ENCODE data around the gene HIRIP3.
"Not testable (repeated sequence)": the region's sequence is repeated elsewhere in the genome, so short reads cannot be mapped to it uniquely, and the experiment has no call there.

Gene HIRIP3, protein sequence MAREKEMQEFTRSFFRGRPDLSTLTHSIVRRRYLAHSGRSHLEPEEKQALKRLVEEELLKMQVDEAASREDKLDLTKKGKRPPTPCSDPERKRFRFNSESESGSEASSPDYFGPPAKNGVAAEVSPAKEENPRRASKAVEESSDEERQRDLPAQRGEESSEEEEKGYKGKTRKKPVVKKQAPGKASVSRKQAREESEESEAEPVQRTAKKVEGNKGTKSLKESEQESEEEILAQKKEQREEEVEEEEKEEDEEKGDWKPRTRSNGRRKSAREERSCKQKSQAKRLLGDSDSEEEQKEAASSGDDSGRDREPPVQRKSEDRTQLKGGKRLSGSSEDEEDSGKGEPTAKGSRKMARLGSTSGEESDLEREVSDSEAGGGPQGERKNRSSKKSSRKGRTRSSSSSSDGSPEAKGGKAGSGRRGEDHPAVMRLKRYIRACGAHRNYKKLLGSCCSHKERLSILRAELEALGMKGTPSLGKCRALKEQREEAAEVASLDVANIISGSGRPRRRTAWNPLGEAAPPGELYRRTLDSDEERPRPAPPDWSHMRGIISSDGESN

DNA sequence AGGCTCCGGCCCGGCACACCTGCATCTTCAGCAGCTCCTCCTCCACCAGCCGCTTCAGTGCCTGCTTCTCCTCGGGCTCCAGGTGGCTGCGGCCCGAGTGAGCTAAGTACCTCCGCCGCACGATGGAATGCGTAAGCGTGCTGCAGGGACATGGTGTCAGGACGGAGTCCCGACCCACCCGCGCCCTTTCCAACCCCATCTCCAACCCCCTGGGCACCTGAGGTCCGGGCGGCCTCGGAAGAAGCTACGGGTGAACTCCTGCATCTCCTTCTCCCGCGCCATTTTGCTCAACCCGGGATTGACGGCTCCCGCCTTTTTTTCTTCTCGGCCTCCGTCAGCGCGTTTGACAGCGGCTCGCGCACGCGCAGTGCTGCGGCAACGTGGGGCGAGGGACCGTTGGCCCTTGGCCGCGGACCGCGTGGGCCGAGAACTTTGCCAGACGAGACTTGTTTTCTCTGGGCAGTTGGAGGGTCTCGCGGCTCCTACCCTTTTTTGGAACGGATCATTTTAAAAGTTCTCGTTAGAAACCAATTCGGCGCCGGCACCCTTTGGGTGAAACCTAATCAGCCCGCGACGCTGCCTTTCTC is at the start of gene HIRIP3:
Gene HIRIP3 (minus strand): TSS at position 294 of the 587 bp plus-strand sequence. CDS start 12 bp downstream, at position 282.
- Histone ChIP-seq H3K27me3 (ENCODE audit: control insufficient read depth in 2 of 2, insufficient read depth in 2 of 2, low read length in 2 of 2) (no peaks in the 10 kb centered on the region), H3K9me3 (ENCODE audit: control insufficient read depth in 2 of 2, low read length in 2 of 2) (no peaks in the 10 kb centered on the region), H3K9ac (ENCODE audit: low read depth in 1 of 2, low read length in 2 of 2) (peak within 1 kb of the TSS; percentile 91 to 98), H3K36me3 (ENCODE audit: control insufficient read depth in 2 of 2, insufficient read depth in 2 of 2, low read length in 2 of 2) (peaks cover 17 to 21% of the 10 kb centered on the region in 2 donors), H3K4me3 (ENCODE audit: low read length in 2 of 2) (peak within 1 kb of the TSS; percentile 92 to 97), H3K27ac (ENCODE audit: low read depth in 2 of 2, low read length in 2 of 2) (peak within 1 kb of the TSS; percentile 88 to 96), H3K4me1 (ENCODE audit: control insufficient read depth in 2 of 2, insufficient read depth in 2 of 2, low read length in 2 of 2) (peaks cover 18 to 19% of the 10 kb centered on the region in 2 donors)

DNA sequence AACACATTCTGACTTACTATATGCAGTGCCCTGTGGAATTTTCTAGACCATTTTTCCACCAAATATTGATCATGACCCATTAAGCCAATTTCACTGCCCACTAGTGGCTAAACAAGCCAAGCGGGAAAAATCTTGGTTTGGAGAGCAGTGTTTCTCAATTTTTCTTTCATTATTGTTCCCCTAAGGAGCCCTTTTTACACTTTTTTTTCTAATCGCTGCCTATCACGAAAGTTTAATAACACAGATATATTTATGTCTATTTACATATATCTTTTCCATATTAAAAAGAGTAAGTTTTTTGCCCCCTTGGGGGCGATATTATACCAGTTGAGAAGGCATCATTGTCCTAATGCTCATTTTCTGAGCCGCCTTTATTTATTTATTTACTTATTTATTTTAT is 46.4 kb upstream of the HIRIP3 start:
- H3K36me3 ChIP-seq (ENCODE audit: control insufficient read depth in 2 of 2, insufficient read depth in 2 of 2, low read length in 2 of 2): no peaks in the 10 kb centered on the region
- H3K9me3 ChIP-seq (ENCODE audit: control insufficient read depth in 2 of 2, low read length in 2 of 2): no peaks in the 10 kb centered on the region
- H3K4me3 ChIP-seq (ENCODE audit: low read length in 2 of 2): no peak overlapping the region
- H3K4me1 ChIP-seq (ENCODE audit: control insufficient read depth in 2 of 2, insufficient read depth in 2 of 2, low read length in 2 of 2): no peaks in the 10 kb centered on the region
- H3K27me3 ChIP-seq (ENCODE audit: control insufficient read depth in 2 of 2, insufficient read depth in 2 of 2, low read length in 2 of 2): peaks cover 0 to 4% of the 10 kb centered on the region in 2 donors
- no peak overlapping the region for H3K9ac ChIP-seq (ENCODE audit: low read depth in 1 of 2, low read length in 2 of 2)
- H3K27ac ChIP-seq (ENCODE audit: low read depth in 2 of 2, low read length in 2 of 2): no peak overlapping the region

DNA sequence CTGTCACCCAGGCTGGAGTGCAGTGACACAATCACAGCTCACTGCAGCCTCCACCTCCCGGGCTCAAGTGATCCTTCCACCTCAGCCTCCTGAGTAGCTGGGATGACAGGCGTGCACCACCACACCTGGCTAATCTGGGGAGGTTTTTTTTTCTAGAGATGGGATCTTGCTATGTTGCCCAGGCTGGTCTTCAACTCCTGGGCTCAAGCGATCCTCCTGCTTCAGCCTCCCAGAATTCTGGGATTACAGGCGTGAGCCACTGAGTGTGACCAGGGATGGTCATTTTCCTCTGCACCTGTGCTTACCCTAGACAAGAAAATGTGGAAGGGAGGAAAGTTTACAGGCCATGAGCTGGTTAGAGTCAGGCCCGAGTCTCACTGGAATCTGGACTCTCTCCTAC is 45.3 kb upstream of the HIRIP3 start:
- H3K27ac ChIP-seq (ENCODE audit: low read depth in 2 of 2, low read length in 2 of 2); H3K27me3 ChIP-seq (ENCODE audit: control insufficient read depth in 2 of 2, insufficient read depth in 2 of 2, low read length in 2 of 2); H3K4me3 ChIP-seq (ENCODE audit: low read length in 2 of 2); H3K9ac ChIP-seq (ENCODE audit: low read depth in 1 of 2, low read length in 2 of 2); H3K4me1 ChIP-seq (ENCODE audit: control insufficient read depth in 2 of 2, insufficient read depth in 2 of 2, low read length in 2 of 2); H3K36me3 ChIP-seq (ENCODE audit: control insufficient read depth in 2 of 2, insufficient read depth in 2 of 2, low read length in 2 of 2); H3K9me3 ChIP-seq (ENCODE audit: control insufficient read depth in 2 of 2, low read length in 2 of 2): not testable (repeated sequence)

DNA sequence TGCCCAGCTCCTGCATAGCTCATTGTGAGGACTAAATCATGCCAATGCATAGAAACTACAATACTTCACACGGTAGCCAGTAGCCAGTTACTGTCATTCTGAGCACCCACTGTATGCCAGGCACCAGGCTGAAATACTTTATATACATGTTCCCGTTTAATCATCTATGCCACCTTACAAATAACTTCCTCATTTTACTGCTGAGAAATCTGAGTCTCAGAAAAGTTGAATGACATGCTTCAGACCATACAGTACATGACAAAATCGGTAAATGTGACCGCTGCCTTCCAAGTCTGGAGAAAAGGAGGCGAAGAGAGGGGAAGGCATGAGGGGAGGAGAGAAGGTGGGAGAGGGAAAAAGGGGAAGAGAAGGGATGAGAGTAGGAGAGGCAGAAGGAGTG is 44.8 kb upstream of the HIRIP3 start:
- Histone ChIP-seq H3K36me3 (ENCODE audit: control insufficient read depth in 2 of 2, insufficient read depth in 2 of 2, low read length in 2 of 2) (no peaks in the 10 kb centered on the region), H3K27ac (ENCODE audit: low read depth in 2 of 2, low read length in 2 of 2) (no peak overlapping the region)

DNA sequence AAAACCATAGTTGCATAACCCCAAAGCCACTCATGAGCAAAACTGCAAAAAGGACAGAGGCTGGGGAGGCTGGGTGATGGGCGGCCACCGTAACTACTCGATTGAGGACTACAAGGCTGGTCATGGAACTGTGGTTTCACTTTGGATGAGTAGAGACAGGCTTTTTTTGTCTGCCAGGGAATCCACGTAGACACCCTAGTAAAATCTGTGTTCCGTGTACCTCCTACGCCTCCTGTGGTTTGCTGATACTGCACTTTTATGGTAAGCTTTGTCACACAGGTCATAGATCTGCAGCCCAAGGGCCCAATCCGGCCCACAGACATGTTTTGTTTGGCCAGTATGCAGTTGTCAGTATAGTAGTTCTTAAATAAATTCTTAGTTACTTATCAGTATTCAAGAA is 37.9 kb upstream of the HIRIP3 start:
- Histone ChIP-seq H3K36me3 (ENCODE audit: control insufficient read depth in 2 of 2, insufficient read depth in 2 of 2, low read length in 2 of 2) (no peaks in the 10 kb centered on the region), H3K27me3 (ENCODE audit: control insufficient read depth in 2 of 2, insufficient read depth in 2 of 2, low read length in 2 of 2) (peaks cover 31 to 32% of the 10 kb centered on the region in 2 donors), H3K9ac (ENCODE audit: low read depth in 1 of 2, low read length in 2 of 2) (no peak overlapping the region), H3K27ac (ENCODE audit: low read depth in 2 of 2, low read length in 2 of 2) (no peak overlapping the region), H3K9me3 (ENCODE audit: control insufficient read depth in 2 of 2, low read length in 2 of 2) (no peaks in the 10 kb centered on the region), H3K4me3 (ENCODE audit: low read length in 2 of 2) (no peak overlapping the region), H3K4me1 (ENCODE audit: control insufficient read depth in 2 of 2, insufficient read depth in 2 of 2, low read length in 2 of 2) (no peaks in the 10 kb centered on the region)

More for the DNA sequence above, 44.8 kb upstream of the HIRIP3 start:
- Histone ChIP-seq H3K4me1 (ENCODE audit: control insufficient read depth in 2 of 2, insufficient read depth in 2 of 2, low read length in 2 of 2) (no peaks in the 10 kb centered on the region), H3K4me3 (ENCODE audit: low read length in 2 of 2) (no peak overlapping the region), H3K9ac (ENCODE audit: low read depth in 1 of 2, low read length in 2 of 2) (no peak overlapping the region), H3K9me3 (ENCODE audit: control insufficient read depth in 2 of 2, low read length in 2 of 2) (no peaks in the 10 kb centered on the region), H3K27me3 (ENCODE audit: control insufficient read depth in 2 of 2, insufficient read depth in 2 of 2, low read length in 2 of 2) (peaks cover 4 to 7% of the 10 kb centered on the region in 2 donors)

DNA sequence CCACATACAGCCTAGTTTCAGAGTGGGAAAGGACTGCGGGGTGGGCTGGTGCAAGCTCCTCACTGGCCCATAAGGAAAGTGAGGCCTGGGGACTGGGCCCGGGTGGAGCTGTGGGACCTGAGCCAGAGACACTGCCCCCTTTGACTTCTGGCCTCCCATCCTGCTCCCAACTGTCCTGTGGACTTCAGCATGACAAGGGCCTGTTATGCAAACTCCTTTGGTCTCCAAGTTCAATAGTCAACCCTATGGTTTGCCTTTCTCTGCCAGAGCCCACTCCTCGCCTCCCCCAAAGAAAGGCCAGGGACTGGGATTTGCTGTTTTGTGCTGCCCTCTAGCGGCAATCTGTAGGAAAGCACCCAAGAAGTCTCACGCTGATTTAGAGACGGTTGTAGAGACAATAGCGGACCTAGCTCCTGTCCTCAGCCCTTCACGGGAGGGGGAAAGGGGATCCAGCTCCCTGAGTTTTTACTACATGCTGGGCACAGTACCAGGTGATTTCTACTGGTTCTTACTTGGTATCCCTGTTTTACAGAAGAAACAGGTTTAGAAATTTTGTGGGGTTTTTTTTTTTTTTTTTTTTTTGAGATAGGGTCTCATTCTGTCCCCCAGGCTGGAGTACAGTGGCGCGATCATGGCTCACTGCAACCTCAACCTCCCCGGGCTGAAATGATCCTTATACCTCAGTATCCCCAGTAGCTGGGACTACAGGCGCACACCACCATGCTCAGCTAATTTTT is 36.8 kb upstream of the HIRIP3 start:
- Histone ChIP-seq H3K36me3 (ENCODE audit: control insufficient read depth in 2 of 2, insufficient read depth in 2 of 2, low read length in 2 of 2) (no peaks in the 10 kb centered on the region), H3K27ac (ENCODE audit: low read depth in 2 of 2, low read length in 2 of 2) (no peak overlapping the region), H3K4me3 (ENCODE audit: low read length in 2 of 2) (no peak overlapping the region), H3K27me3 (ENCODE audit: control insufficient read depth in 2 of 2, insufficient read depth in 2 of 2, low read length in 2 of 2) (peaks cover 31 to 32% of the 10 kb centered on the region in 2 donors), H3K9me3 (ENCODE audit: control insufficient read depth in 2 of 2, low read length in 2 of 2) (no peaks in the 10 kb centered on the region), H3K9ac (ENCODE audit: low read depth in 1 of 2, low read length in 2 of 2) (no peak overlapping the region), H3K4me1 (ENCODE audit: control insufficient read depth in 2 of 2, insufficient read depth in 2 of 2, low read length in 2 of 2) (no peaks in the 10 kb centered on the region)

DNA sequence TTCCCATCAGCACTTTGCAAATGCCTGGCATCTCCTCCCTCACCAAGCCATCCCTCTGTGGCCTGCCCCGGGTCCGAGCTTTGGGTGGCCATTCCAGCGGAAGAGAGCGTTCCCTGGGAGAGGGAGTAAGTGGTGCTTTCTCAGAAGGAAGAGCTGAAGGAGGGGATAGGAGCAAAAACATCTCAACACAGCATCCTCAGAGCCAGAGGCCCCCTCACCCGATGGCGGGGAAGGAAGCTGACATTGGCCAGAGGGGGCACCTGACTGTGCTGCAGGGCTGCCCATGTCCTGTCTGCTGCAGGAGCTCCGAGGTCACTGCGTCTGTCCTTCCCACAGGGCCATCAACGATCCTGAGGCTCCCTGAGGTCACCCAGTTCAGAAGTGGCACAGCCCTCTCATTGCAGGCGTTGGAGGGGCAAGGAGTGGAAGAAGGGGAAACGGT is 36.1 kb upstream of the HIRIP3 start:
- Histone ChIP-seq H3K36me3 (ENCODE audit: control insufficient read depth in 2 of 2, insufficient read depth in 2 of 2, low read length in 2 of 2) (no peaks in the 10 kb centered on the region), H3K9me3 (ENCODE audit: control insufficient read depth in 2 of 2, low read length in 2 of 2) (no peaks in the 10 kb centered on the region), H3K4me3 (ENCODE audit: low read length in 2 of 2) (no peak overlapping the region), H3K27me3 (ENCODE audit: control insufficient read depth in 2 of 2, insufficient read depth in 2 of 2, low read length in 2 of 2) (peaks cover 33 to 34% of the 10 kb centered on the region in 2 donors), H3K27ac (ENCODE audit: low read depth in 2 of 2, low read length in 2 of 2) (no peak overlapping the region), H3K9ac (ENCODE audit: low read depth in 1 of 2, low read length in 2 of 2) (no peak overlapping the region), H3K4me1 (ENCODE audit: control insufficient read depth in 2 of 2, insufficient read depth in 2 of 2, low read length in 2 of 2) (no peaks in the 10 kb centered on the region)

DNA sequence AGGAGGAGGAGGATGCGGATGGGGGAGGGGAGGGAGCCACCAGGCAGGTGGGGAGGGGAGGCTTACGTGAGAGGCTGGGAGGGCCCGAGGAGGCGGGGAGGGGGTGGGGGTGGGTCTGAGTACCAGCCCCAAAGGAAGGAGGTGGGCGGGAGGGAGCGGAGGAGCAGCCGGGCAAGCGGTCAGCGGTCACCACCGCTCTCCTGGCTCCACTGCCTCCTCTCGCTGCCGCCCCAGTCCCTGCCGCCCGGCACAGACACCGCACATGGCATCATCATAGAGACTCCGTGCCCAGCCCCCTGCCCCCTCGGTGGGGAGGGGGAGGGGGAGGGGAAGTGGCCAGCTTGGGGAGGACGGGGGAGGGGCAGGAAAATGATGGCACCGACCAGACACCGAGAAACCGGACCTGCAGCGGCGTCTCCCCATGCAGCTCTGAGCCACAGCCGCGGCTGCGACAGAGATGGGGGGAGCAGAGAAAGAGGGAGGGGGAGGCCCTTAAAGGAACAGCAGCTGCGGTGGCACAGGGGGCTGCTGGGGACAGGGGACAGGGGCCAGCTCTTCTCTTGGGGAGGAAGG is 35.5 kb upstream of the HIRIP3 start, which contains the start of gene TLCD3B:
Gene TLCD3B (minus strand): TSS at position 431 of the 573 bp plus-strand sequence. CDS start 744 bp downstream, outside the sequence.
- peaks cover 29 to 33% of the 10 kb centered on the region in 2 donors for H3K27me3 ChIP-seq (ENCODE audit: control insufficient read depth in 2 of 2, insufficient read depth in 2 of 2, low read length in 2 of 2)
- no peak within 1 kb of the TSS for H3K27ac ChIP-seq (ENCODE audit: low read depth in 2 of 2, low read length in 2 of 2)
- H3K36me3 ChIP-seq (ENCODE audit: control insufficient read depth in 2 of 2, insufficient read depth in 2 of 2, low read length in 2 of 2): no peaks in the 10 kb centered on the region
- H3K4me3 ChIP-seq (ENCODE audit: low read length in 2 of 2): no peak within 1 kb of the TSS
- H3K9me3 ChIP-seq (ENCODE audit: control insufficient read depth in 2 of 2, low read length in 2 of 2): no peaks in the 10 kb centered on the region
- H3K4me1 ChIP-seq (ENCODE audit: control insufficient read depth in 2 of 2, insufficient read depth in 2 of 2, low read length in 2 of 2): no peaks in the 10 kb centered on the region
- no peak within 1 kb of the TSS for H3K9ac ChIP-seq (ENCODE audit: low read depth in 1 of 2, low read length in 2 of 2)

DNA sequence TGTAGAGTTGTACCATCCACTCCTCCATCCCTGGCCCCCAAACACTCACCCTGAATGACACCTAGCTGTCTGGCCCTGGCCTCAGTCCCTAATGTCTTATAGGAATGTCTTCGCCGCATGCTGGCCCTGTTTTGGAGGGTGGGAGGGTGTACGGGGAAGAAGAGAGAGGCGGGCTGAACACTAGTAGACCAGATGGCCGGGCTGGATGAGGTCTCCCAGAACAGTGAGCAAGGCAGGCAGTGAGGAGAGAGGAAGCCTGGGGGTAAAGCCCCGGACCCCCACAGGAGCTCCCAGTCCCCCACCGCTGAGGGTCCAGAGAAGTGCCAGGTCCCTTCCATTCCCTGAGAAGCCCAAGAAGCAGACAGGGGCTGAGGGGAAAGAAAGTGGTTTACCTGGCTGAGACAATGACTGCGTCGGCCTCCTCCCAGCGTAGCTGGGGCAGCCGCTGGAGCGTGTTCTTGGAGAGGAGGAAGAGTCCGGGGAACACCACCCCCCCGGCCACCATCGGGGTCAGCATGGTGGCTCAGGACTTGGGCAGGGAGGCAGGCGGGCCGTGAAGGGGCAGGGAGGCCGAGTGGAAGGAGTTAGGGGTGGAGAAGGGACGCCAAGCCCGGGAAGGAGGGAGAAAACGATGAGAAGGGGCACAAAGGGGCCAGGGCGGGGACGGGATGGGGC is 34.7 kb upstream of the HIRIP3 start:
- Histone ChIP-seq H3K4me3 (ENCODE audit: low read length in 2 of 2) (no peak overlapping the region), H3K27ac (ENCODE audit: low read depth in 2 of 2, low read length in 2 of 2) (no peak overlapping the region), H3K36me3 (ENCODE audit: control insufficient read depth in 2 of 2, insufficient read depth in 2 of 2, low read length in 2 of 2) (no peaks in the 10 kb centered on the region), H3K4me1 (ENCODE audit: control insufficient read depth in 2 of 2, insufficient read depth in 2 of 2, low read length in 2 of 2) (no peaks in the 10 kb centered on the region), H3K9ac (ENCODE audit: low read depth in 1 of 2, low read length in 2 of 2) (no peak overlapping the region), H3K27me3 (ENCODE audit: control insufficient read depth in 2 of 2, insufficient read depth in 2 of 2, low read length in 2 of 2) (peaks cover 29 to 39% of the 10 kb centered on the region in 2 donors), H3K9me3 (ENCODE audit: control insufficient read depth in 2 of 2, low read length in 2 of 2) (no peaks in the 10 kb centered on the region)
